GM12878 (cell line): Measurements from ENCODE around the gene ANKRD13B. TPM values are rescaled to one million over a fixed set of nuclear protein-coding genes. Genes with fewer than 3 reads are reported as not detected.

Source experiments
- ASH2L ChIP-seq: fragments of 300-600, 200-600 bp; sonication (generic); IDR thresholded peaks from 2 replicates; pipeline ENCODE4 v1.6.1; 2017; ENCODE audit warnings: low read depth, mild to moderate bottlenecking, borderline replicate concordance
- ATF3 ChIP-seq: IDR thresholded peaks from 2 replicates; pipeline ENCODE4 v1.6.1; 2011; ENCODE audit warnings: low read depth, mild to moderate bottlenecking, low read length, moderate library complexity, borderline replicate concordance; ENCODE audit errors: extremely low read depth
- IKZF1 ChIP-seq: fragments of 450-650 bp; conservative IDR thresholded peaks from 2 replicates; pipeline ENCODE4 v1.6.1; 2017; ENCODE audit warnings: antibody characterized with exemption, mild to moderate bottlenecking
- LARP7 ChIP-seq: fragments of 450-650 bp; IDR thresholded peaks from 2 replicates; pipeline ENCODE4 v1.6.1; 2017; ENCODE audit warnings: mild to moderate bottlenecking
- MXI1 ChIP-seq: fragments of 150-350 bp; IDR thresholded peaks from 2 replicates; pipeline ENCODE4 v1.6.1; 2011; ENCODE audit warnings: low read depth, mild to moderate bottlenecking, inconsistent platforms, low read length, improper control_type of control experiment
- RELB ChIP-seq: fragments of 450-650 bp; IDR thresholded peaks from 2 replicates; pipeline ENCODE4 v1.6.1; 2017; ENCODE audit warnings: low read depth, mild to moderate bottlenecking, moderate library complexity
- REST ChIP-seq: IDR thresholded peaks from 2 replicates; pipeline ENCODE4 v1.6.1; 2012; ENCODE audit warnings: mild to moderate bottlenecking, low read depth, low read length
- RFX5 ChIP-seq: IDR thresholded peaks from 2 replicates; pipeline ENCODE4 v1.6.1; 2011; ENCODE audit warnings: low read depth, low read length, improper control_type of control experiment
- ZBTB40 ChIP-seq: fragments of 450-650 bp; IDR thresholded peaks from 2 replicates; pipeline ENCODE4 v1.6.1; 2016; ENCODE audit warnings: mild to moderate bottlenecking, moderate library complexity, borderline replicate concordance
- ZNF687 ChIP-seq: fragments of 450-650 bp; IDR thresholded peaks from 2 replicates; pipeline ENCODE4 v1.6.1; 2017; ENCODE audit warnings: mild to moderate bottlenecking, moderate library complexity
- polyA plus RNA-seq, 11 experiments: library from polyadenylated mRNA; depleted of rRNA in 4 of 11; unstranded in 6 of 11; stranded (reverse) in 5 of 11; fragments of >200 nt; fragmentation: Nextera tagmentation in 4 of 11; fragmentation: Illumina TruSeq in 1 of 11; extraction: Ambion mirVana in 4 of 11; extraction: Trizol in 1 of 11; gene quantifications; 1 replicate in 1 of 11; 2 replicates in 10 of 11; pipeline versions ENCODE4 v1.2.1 to v1.2.3, GENCODE V29; 2011 to 2016; ENCODE audit warnings: inconsistent platforms in 2 of 11, missing spikeins in 2 of 11, low read depth in 1 of 11
- total RNA-seq, 4 experiments: library from RNA; depleted of rRNA in 3 of 4; stranded (reverse); fragments of >200 nt in 3 of 4; fragmentation: Illumina TruSeq in 1 of 4; extraction: Trizol in 1 of 4; gene quantifications; 2 replicates each; pipeline versions ENCODE4 v1.2.1 to v1.2.3, GENCODE V29; 2013 to 2021

ANKRD13B gene
- total and polyA plus RNA-seq, 10 of the 15 experiments (the other 5 are each of a cell fraction or from before 2014, with no cell fraction given): 0.18 to 15.0 (median 2.8) TPM

GRCh38 chr17:29617481-29618271 is 24.7 kb downstream of the ANKRD13B start (continued):
- TF ChIP-seq RELB: no peak
- no peak for TF ChIP-seq ZBTB40
- no peak for TF ChIP-seq REST
- no peak for TF ChIP-seq RFX5
- peak; percentile 62 for TF ChIP-seq IKZF1
- peak; percentile 57 for TF ChIP-seq MXI1
- no peak for TF ChIP-seq ZNF687
- TF ChIP-seq ATF3: no peak
- TF ChIP-seq ASH2L: no peak
- no peak for TF ChIP-seq LARP7
